Upper lobe of right lung (tissue), 1 donor: ENCODE data around the gene FMR1NB. TPM values are rescaled to one million over a fixed set of nuclear protein-coding genes. Genes with fewer than 3 reads are reported as not detected.

Experiments used
- ATAC-seq: fragments of 200-7000 bp; cut with Tn5 transposase; one replicate; pipeline ENCODE4 v1.9.1; 2020; ENCODE audit warnings: mild to moderate bottlenecking, moderate library complexity
- DNase-seq: peaks from one replicate; pipeline ENCODE4 v3.0.0-alpha.2; 2020
- H3K27ac ChIP-seq: fragments of 200-600 bp; one replicate; pipeline ENCODE4 v1.8.0; 2022
- H3K27me3 ChIP-seq: fragments of 200-600 bp; one replicate; pipeline ENCODE4 v1.8.0; 2022; ENCODE audit warnings: mild to moderate bottlenecking
- H3K36me3 ChIP-seq: fragments of 200-600 bp; one replicate; pipeline ENCODE4 v1.8.0; 2022
- H3K4me1 ChIP-seq: fragments of 200-600 bp; one replicate; pipeline ENCODE4 v1.8.0; 2022
- H3K4me3 ChIP-seq: fragments of 200-600 bp; one replicate; pipeline ENCODE4 v1.8.0; 2022; ENCODE audit warnings: mild to moderate bottlenecking
- H3K9me3 ChIP-seq: fragments of 200-600 bp; one replicate; pipeline ENCODE4 v1.8.0; 2022
- CTCF ChIP-seq: fragments of 200-600 bp; IDR thresholded peaks from one replicate; pipeline ENCODE4 v1.8.0; 2022; ENCODE audit warnings: antibody characterized with exemption
- intact Hi-C: fragments of 100-400 bp; cut with DNase I; formaldehyde crosslinking; loops from one replicate; pipeline ENCODE4 v1.11.0; 2022
- total RNA-seq: library from RNA; stranded (reverse); fragmentation: NEBNext Ultra II Directional; extraction: Animal tissue kit (Norgen Biotek cat#: 25700); gene quantifications from one replicate; pipeline ENCODE4 v1.2.1, GENCODE V29; 2021
- donor health status: DM: no; HTN: yes; CAD: no; lungs with severe emphysema.

The FMR1NB gene
- total RNA-seq, 1 donor from 2014 or later = not detected

GRCh38 chrX:148069759-148070503, 88.8 kb downstream of the FMR1NB start:
- TF ChIP-seq CTCF = no peak
- Histone ChIP-seq H3K36me3 (no peaks in the 10 kb centered on the region), H3K9me3 (no peaks in the 10 kb centered on the region), H3K4me3 (no peak overlapping the region), H3K27ac (no peak overlapping the region), H3K4me1 (no peaks in the 10 kb centered on the region), H3K27me3 (no peaks in the 10 kb centered on the region)
- no peak for DNase-seq
- no peak for ATAC-seq
- intact Hi-C loops = no loop called here

- Histone ChIP-seq H3K27me3 (no peaks in the 10 kb centered on the region), H3K4me3 (no peak overlapping the region), H3K27ac (no peak overlapping the region), H3K9me3 (no peaks in the 10 kb centered on the region), H3K36me3 (no peaks in the 10 kb centered on the region), H3K4me1 (no peaks in the 10 kb centered on the region)
- DNase-seq (no peak), ATAC-seq (no peak)
- intact Hi-C loops = no loop called here
- TF ChIP-seq CTCF = no peak
Measured at GRCh38 chrX:148070504-148070877, 89.4 kb downstream of the FMR1NB start.

Other genes with a start within 250 kb of the FMR1NB start
- 51.2 TPM for gene FMR1, start 69.4 kb upstream of the FMR1NB start, total RNA-seq